Activated T-cell treated with anti-CD3 and anti-CD28 coated beads for 4 hours (primary cell): Measurements from ENCODE around the gene AKAP13.
"Not testable (repeated sequence)": the region's sequence is repeated elsewhere in the genome, so short reads cannot be mapped to it uniquely, and the experiment has no call there.

Experiments used
- DNase-seq: peaks from one replicate; pipeline ENCODE4 v3.0.0-alpha.2; 2020

AKAP13 gene

DNA sequence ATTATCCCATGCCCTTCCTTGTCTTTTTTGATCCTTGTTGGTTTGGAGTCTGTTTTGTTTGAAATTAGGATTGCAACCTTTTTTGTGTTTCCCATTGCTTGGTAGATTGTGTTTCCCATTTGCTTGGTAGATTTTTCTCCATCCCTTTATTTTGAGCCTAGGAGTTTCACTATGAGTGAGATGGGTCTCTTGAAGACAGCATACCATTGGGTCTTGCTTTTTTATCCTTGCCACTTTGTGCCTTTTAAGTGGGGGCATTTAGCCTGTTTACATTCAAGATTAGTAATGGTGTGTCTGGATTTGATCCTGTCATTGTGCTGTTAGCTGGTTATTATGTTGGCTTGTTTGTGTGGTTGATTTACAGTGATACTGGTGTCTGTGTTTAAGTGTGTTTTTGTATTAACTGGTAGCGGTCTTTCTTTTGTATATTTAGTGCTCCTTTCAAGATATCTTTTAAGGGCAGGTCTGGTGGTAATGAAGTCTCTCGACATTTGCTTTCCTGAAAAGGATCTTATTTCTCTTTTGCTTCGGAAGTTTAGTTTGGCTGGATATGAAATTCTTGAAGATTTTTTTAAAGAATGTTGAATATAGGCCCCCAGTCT, 70.8 kb downstream of the AKAP13 start:
- DNase-seq: no peak

DNA sequence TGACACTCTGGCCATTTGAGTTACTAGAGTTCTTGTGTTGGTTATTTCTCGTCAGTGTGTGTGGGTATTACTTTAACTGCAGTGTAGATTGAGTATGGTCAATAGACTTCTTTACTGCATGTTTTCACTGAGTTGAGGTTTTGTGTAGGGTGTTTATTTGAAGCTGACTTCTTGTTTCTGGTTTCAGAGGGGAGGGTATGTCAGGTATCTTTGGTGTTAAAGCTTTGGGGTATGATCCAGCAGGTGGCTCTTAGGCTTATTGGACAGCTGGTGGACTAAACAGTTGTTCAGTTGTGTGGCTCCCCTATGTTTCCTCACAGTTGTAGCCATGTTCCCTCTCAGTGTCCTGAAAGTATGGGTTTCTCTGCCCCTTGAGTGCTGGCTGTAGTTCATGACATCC, 72.0 kb downstream of the AKAP13 start:
- no peak for DNase-seq

DNA sequence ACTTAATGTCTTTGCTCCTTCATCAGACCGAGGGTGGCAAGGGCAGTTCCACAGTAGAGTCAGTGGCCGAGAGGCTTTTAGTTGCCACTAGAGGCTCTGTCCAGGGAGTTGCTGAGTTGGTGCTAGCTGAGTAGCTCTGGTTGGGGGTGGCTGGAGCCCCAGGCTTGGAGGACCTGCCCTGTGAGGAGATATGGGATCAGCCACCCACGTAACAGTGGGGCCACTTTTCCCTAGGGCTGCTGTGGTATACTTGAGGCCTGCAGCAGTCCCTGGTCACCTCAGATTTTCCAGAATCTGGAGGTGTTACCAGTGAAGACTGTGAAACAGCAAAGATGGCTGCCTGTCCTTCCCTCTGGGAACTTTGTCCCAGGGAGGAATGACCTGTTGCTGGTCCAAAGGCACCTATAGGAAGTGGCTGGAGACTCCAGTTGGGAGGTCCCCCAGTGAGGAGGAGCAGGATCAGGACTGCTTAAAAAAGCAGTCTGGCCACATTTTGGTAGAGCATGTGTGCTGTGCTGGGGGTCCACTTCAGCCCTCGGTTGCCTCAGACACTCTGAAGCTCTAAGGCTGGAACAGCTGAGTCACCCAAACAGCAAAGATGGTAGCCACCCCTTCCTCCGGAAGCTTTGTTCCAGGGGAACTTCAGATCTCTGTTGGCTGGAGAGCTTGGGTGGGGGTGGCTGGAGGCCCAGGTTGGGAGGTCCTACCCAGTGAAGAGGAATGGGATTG, 72.9 kb downstream of the AKAP13 start:
- DNase-seq: no peak

DNA sequence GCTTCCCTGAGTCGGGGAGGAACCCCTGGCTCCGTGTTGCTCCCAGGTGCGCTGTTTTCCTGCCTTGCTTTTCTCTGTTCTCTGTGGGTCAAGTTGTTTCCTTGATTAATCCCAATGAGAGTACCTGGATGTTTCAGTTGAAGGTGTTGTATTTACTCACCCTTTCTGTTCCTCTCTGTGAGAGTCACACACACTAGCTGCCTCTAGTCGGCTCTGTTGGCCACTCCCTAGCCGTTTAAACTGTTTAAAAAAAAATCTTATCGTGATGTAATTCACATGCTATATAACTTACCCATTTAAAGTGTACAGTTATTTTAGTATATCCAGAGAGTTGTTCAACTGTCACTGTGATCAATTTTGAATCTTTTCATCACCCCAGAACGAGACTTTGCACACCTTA, 74.0 kb downstream of the AKAP13 start:
- DNase-seq: no peak

DNA sequence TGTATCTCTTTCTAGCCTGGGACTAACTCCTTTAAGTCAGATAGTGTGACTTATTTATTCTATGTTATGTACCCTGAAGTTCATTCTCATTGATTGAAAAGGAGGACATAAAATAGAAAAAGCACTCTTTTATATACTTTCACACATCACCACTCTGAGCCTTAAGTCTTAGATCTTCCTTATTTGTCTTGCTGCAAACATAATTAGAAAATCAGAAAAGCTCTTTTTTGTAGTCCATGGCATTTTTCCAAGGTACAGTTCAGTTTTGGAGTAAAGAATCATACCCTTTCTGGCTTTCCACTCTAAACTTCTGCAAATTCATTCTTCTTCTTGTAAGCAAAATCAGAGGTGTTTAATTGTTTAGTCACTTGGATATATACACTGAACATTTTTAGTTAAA, 75.5 kb downstream of the AKAP13 start:
- DNase-seq: no peak

DNA sequence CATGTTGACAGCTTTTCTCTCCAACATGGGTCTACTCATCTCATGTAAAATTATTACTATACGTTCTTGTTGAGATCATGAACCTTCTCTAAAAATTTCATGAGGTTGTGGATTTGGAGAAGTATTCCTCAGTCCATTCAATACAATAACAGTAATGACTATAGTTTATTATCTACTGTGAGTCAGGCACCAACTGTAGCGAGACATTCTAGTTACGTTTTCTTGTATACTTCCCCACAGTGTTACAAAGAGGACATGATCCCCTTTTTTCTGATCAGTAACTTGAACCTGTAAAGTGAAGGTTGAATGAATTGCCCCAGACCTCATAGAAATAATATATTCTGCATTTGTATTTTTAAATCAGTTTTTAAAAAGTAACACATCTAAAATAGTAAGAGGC, 76.4 kb downstream of the AKAP13 start:
- no peak for DNase-seq

DNA sequence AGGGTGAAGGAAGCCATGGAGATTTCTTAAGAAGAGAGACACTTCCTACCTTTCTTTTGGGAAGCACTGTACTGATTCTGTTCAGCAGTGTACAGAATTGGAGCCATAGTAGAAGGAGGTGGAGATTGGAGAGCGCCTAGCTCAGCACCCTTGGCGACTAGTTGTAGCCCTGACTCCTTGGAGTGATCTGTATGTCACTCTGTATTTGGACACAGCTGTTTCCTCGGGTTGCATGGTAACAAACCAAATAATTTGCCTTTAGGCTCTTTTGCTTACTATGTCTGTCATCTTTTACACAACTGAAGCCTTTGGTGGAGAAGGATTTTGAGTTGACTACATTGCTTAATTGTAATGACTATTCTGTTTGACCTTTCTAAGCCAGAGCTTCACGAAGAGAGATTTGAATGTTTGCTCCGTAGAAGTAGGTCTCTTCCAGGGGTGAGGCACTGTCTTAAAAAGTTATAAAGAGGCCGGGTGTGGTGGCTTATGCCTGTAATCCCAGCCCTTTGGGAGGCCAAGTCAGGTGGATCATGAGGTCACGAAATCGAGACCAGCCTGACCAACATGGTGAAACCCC, 77.1 kb downstream of the AKAP13 start:
- no peak for DNase-seq

DNA sequence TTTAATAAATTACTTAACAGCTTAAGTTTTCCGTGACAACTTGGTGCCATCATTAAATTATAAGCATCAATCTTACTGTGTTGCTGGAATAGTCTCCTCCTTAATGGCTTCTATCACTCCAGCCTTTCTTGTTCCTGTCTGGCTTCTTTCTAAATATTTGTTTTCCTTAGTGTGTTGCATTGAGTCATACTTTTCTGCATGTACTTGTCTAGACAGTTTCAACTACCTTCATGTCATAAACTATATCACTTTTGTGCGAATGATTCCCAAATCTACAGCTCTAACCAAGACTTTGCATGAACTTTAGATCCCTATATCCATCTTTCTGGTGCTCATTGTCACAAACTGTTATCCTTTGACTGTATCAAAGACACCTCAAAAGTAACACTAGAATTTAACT, 78.4 kb downstream of the AKAP13 start:
- DNase-seq: no peak

DNA sequence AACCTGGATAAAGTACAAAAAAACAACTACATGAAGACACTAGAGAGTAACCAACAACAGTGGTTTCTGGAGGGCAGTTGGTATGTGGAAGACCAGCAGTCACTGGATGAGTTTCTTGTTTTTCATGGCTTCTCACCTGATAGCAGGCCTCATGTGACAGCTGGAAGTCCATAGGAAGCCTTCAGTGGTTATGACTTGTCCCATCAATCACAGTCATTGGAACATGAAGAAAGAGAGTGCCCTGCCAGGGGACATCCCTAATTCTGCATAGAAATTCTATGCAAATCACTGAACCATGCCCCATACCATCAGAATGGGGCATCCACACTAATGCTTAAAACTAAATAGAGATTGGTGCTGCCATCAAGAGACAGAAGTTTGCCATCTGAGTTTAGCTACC, 81.6 kb downstream of the AKAP13 start:
- no peak for DNase-seq

DNA sequence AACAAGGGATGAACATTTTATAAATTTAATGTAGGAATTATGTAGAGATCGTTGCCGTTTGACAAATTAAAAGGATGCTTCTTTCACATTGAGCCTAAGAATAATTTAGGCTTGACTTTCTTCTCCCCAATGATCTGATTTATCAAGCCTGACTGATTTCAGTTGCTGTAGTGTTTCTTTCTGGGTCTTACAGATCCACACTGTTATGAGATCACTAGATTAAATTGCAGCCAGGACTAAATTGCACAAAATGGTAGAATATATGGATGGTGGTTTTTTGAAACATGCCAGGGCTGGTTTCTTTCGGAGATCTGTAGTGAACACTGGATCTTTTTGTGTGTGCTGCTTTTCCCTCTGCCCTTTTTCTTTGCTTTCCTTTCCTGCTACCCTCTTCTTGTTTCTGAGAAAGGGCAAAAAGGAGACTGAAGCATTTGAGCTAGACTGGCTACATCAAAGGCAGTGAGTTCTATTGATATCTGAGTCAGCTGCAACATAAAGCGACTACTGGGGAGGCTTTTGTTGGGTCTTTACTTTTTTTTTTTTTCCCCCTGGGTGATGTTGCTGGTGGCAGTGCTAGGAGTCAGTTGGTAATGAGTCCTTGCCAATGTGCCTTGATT, 83.0 kb downstream of the AKAP13 start:
- no peak for DNase-seq

DNA sequence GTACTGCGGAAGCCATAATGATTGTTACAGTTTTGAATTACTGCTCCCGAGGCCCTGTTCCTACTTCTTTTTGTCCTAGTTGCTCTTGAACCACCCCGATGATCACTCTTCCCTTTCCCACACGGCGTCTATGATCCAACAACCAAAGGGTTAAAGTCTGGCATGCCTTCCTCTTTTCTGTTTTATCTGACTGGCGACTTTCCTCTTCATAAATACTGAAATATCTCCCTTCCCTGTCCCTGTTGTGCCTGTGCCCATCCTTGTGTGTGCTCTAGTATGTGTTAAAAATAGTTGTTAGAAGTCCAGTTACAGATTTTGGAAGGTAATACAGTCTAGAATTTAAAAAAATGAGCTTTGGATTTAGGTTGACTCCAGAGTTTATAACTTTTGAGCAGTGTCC, 83.6 kb downstream of the AKAP13 start:
- DNase-seq: no peak

DNA sequence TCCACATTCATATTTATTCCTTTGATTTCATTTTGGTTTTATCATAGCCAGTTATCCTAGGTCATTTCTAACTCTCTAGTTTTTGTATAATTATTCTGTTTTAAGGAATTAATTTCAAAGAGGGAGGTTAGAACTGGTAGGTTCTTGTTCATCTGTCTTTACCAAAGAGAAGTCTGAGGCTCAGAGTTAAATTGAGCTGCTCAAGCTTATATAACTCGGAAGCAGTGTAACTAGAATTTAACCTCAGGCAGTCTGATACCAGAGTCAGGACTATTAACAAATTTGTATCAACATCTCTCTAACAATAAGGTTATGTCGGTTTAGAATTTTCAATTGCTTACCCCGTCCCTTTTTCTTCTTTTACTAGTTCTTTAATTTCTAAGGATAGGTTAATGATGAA, 84.1 kb downstream of the AKAP13 start:
- DNase-seq: no peak

DNA sequence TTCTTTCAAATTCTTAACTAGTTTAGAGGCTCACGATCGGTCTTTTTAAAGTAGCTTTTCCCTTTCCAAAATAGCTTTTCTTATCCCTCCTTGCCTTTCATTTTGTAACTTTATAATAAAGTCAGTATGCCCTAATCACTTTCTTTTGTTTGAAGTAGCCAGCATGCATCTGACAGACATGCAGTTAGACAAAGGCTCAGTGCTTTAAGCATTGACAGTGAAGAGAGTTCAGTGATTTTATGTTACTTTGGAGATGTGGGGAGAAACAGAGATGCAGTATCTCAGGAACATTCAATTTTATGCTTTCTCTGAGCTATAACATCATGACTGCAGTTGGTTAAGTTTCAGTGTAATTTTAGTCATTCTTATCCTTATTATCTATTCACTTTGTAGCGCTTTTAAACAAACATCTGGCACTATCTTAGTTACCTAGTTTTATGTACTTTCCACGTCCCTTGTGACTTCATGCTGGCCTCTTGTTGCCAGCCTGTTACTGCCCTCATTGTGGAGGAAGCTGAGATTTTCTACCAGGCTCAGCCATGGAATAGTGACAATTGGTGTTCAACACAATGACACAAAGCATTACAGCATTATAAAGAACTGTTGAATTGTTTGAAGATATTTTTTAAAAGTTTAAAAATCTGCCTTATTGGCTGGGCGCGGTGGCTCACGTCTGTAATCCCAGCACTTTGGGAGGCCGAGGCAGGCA, 90.3 kb downstream of the AKAP13 start:
- DNase-seq: no peak

DNA sequence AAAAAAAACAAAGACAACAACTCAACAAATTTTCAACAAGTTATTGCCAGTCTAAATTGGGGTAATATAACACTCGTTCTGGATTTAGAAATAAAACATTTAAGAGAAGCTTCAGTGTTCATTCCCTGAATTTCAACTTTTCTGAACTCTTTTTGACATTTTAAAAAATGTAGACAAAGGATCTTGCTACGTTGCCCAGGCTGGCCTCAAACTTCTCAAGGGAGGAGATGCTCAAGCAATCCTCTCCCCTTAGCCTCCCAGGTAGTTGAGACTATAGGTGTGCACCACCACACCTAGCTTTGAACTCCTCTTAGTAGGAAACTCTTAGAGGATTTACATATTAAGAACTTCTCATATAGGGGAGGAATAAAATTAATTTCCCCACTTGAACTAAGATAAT, 91.9 kb downstream of the AKAP13 start:
- no peak for DNase-seq

DNA sequence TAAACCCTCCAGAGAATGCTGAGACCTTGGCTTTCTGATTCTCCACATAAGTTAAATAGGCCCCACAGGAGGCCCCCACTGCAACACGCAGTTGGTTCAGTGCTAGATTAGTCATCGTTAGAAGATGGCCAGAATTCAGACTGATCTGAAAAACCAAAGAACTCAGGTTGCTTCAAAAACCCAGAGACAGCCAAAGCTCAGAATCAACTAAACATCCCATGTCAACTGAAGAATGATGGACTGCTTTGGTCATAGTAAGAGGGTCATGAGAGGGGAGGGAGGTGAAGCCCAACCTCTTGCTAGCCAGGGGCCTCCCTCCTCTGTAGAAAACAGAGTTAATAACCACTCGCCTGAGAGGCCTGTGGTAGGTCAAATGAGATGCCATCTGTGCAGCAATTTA, 93.1 kb downstream of the AKAP13 start:
- no peak for DNase-seq

DNA sequence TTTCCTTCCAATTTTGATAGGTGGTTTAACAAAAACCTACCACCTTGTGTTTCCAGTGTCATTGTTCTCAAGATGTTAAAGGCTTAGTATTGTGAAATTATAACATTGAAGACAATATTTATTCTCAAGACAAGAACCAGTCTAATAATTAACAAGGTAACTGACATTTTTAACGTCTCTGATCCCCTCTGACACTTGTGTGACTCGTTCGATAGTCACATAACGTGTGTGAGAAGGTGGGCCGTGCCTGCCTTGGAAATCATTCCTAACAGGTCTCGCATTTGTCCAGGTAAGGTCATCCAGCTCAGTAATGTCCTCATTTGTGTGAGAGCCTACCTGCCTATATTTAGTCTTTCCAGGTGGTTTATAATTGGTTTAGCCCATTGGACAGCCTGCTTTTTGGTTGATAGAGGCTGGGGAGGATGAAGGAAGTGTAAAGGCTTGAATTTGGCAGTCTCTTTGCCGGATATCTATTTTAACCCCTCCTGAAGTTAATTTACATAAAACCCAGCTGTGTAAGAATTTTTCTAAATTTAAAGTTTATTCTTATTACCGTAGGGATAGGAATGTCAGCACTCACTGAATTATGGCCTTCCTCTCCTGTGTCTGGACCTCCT, 94.4 kb downstream of the AKAP13 start:
- DNase-seq: no peak

DNA sequence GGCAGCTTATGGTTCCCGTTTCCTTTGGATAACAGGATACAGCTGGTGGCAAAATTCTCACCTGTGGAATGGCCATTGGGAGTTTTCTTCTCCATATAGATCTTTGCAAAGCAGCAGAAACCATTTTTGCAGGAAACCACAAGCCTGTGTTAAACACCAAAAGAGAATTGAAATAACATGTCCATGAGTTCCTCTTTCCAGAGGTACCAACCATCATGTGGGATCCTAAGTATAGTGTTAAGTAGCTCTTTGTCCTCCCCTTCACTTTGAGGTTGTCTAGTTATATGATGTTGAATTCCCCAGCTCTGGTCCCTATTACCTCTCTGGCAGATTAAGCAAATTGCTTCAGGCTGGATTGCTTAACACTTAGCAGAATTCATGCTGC, 94.9 kb downstream of the AKAP13 start:
- DNase-seq: no peak

DNA sequence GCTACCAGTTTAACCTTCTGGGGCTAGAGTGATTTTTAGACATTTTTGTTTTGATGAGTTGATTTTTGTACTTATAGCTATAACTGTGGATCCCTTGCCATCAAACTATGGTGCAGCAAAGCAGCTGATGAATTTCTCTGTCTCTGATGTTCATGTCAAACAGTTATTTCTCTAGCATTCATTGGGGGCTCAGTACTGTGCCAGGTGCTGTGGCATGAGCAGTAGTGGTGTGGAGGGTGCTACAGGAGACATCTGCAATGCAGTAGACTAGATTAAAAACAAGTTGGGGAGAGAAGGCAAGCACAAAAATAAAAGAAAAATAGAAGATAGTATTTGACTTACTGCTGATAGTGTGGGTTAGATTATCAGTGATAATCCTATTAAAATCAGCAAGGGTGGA, 95.3 kb downstream of the AKAP13 start:
- no peak for DNase-seq

DNA sequence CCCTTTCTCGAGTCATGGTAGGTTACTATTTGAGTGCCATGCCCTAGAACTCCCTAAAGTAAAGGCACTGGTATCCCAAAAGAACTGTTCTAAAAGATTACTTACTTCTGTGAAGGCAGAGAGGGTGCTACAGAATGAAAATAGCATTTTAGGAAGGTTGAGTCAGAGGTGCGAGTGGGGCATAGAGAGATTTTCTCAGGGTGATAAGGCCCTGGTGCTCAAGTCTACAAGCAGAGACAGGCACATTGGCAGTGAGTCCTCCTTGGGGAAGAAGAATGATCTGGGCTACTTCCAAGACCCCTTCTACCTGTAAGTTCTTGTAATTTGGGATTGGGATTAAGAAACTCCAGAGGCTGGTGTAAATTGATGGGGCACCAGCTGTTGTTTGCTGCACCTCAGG, 96.7 kb downstream of the AKAP13 start:
- no peak for DNase-seq

DNA sequence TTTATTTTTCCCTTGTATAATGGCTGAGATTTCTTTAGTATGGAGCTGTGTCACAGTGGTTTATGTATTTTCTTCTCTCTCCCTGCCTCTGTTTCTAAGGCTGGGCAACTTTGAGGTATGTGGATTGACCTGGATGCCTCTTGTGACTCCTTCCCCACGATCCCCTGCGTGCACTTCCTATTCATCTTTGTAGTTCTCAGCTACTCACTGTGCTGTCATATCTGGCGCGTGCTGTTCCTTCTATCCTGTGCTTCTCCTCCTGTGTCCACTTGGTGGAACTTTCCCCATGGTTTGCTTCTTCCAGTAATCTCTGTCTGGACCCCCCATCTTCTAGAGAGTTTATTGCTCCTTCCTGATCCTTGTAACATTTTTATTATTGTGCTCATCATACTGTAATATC, 97.3 kb downstream of the AKAP13 start:
- no peak for DNase-seq

DNA sequence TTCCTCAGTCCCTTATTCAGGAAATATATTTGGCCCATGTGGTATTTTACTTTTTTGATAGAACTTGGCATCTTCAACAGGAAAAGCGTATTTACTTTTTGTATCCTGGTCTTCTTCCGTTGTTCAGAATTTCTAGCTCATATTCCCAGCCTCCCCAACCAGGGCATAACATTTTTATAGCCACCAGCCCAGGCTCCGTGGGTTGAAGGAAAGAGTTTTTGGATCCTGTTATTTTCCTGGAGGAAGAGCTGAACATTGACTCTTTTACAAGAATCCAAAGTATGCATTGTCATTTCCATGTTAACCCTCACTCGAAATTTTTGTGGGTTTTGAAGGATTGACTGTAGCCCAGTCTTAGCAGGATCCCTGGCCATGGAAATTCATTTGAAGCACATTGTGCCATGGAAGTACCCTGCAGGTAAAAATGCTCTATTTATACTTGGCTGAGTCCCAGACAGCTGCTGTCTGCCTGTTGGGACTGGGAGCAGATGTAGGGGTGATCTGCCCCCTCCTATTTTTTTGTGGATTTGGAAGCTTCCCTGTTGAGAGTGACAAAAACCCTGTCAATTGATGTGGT, 98.8 kb downstream of the AKAP13 start:
- no peak for DNase-seq

DNA sequence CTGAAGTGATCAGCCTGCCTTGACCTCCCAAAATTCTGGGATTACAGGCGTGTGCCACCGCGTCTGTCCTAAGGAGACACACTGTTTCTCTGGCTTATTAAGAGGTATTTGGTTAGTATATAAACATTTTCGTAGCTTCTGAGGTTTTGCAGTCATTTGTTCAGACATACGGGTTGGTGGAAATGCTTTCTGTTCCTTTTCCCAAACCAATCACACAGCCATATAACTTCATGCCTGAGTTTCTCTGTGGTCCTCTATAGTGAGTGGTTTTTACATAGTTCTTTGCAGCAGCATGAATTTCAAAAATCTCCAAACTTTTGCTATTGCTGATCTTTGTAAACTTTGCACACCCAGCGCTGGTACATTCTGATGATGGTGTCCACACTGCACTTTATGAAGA, 100.5 kb downstream of the AKAP13 start:
- no peak for DNase-seq

DNA sequence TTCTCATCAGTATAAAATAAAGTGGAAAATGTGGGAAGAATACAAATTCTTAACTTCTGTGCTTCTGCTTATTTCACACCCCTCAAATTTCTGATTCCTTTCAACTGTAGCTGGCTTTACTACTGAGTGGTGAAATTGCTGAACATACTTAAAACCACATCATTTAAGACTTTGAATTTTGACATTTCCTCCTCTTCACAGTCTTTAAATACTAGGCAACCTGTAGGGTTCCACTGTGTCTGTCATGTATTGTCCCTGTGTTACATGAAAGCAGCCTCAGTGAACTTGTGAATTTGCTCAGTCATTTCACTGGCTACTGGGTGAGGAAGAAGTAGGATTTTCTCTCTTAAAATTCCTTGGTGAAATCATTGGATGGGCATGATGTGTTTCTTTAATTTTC, 101.1 kb downstream of the AKAP13 start:
- DNase-seq: not testable (repeated sequence)
